HepG2 (cell line): ENCODE results near the gene GSTP1. TPM values are rescaled to one million over a fixed set of nuclear protein-coding genes. Genes with fewer than 3 reads are reported as not detected.

Experiments used
- ASH2L ChIP-seq: fragments of 300-600, 200-600 bp; sonication (generic); IDR thresholded peaks from 2 replicates; pipeline ENCODE4 v1.7.0; 2017; ENCODE audit warnings: low read depth, mild to moderate bottlenecking, moderate library complexity, mixed read lengths, low read length; ENCODE audit not compliant: insufficient read length
- CREM ChIP-seq, 2 experiments: sonication (generic) in 1 of 2; formaldehyde crosslinking in 1 of 2; IDR thresholded peaks; 2 replicates each; pipeline versions ENCODE4 v1.4.0 to v1.6.1; 2016 to 2020; ENCODE audit warnings: antibody characterized with exemption in 1 of 2, mild to moderate bottlenecking in 1 of 2, missing genetic modification reagents in 1 of 2
- FOXO1 ChIP-seq: sonication (generic); formaldehyde crosslinking; IDR thresholded peaks from 2 replicates; pipeline ENCODE4 v1.4.0; 2020; ENCODE audit warnings: missing genetic modification reagents
- GFI1 ChIP-seq: sonication (generic); formaldehyde crosslinking; IDR thresholded peaks from 2 replicates; pipeline ENCODE4 v1.5.0; 2020; ENCODE audit warnings: missing genetic modification reagents, mild to moderate bottlenecking, borderline replicate concordance
- HDAC1 ChIP-seq: sonication (generic); formaldehyde crosslinking; IDR thresholded peaks from 2 replicates; pipeline ENCODE4 v1.5.1; 2020; ENCODE audit warnings: mild to moderate bottlenecking, missing genetic modification reagents
- NFIB ChIP-seq: sonication (generic); formaldehyde crosslinking; IDR thresholded peaks from 2 replicates; pipeline ENCODE4 v1.9.0; 2021; ENCODE audit warnings: missing genetic modification reagents, mild to moderate bottlenecking, borderline replicate concordance
- RELA ChIP-seq: sonication (generic); formaldehyde crosslinking; IDR thresholded peaks from 2 replicates; pipeline ENCODE4 v1.4.0; 2020; ENCODE audit warnings: missing genetic modification reagents
- SATB2 ChIP-seq: sonication (generic); formaldehyde crosslinking; IDR thresholded peaks from 2 replicates; pipeline ENCODE4 v1.5.0; 2020; ENCODE audit warnings: missing genetic modification reagents
- SIX1 ChIP-seq: sonication (generic); formaldehyde crosslinking; IDR thresholded peaks from 2 replicates; pipeline ENCODE4 v1.4.0; 2020; ENCODE audit warnings: missing genetic modification reagents, borderline replicate concordance
- TCF7L2 ChIP-seq: IDR thresholded peaks from 2 replicates; pipeline ENCODE4 v1.6.1; 2011; ENCODE audit warnings: mild to moderate bottlenecking, low read depth, low read length, moderate library complexity
- YEATS4 ChIP-seq: sonication (generic); formaldehyde crosslinking; IDR thresholded peaks from 2 replicates; pipeline ENCODE4 v1.4.0; 2020; ENCODE audit warnings: missing genetic modification reagents, borderline replicate concordance
- ZNF556 ChIP-seq: sonication (generic); formaldehyde crosslinking; IDR thresholded peaks from 2 replicates; pipeline ENCODE4 v1.4.0; 2020; ENCODE audit warnings: mild to moderate bottlenecking, missing genetic modification reagents, borderline replicate concordance
- ZNF569 ChIP-seq: sonication (generic); formaldehyde crosslinking; IDR thresholded peaks from 2 replicates; pipeline ENCODE4 v1.5.0; 2020; ENCODE audit warnings: mild to moderate bottlenecking, missing genetic modification reagents, moderate library complexity, borderline replicate concordance
- ZNF724P ChIP-seq: sonication (generic); formaldehyde crosslinking; IDR thresholded peaks from 2 replicates; pipeline ENCODE4 v1.8.0; 2022; ENCODE audit warnings: missing genetic modification reagents, borderline replicate concordance
- ZNF746 ChIP-seq: sonication (generic); formaldehyde crosslinking; IDR thresholded peaks from 2 replicates; pipeline ENCODE4 v1.8.0; 2022; ENCODE audit warnings: mild to moderate bottlenecking, missing genetic modification reagents
- ZNF816 ChIP-seq: sonication (generic); formaldehyde crosslinking; IDR thresholded peaks from 2 replicates; pipeline ENCODE4 v1.8.0; 2022; ENCODE audit warnings: missing genetic modification reagents, mild to moderate bottlenecking, borderline replicate concordance
- polyA plus RNA-seq, 8 experiments: library from polyadenylated mRNA; depleted of rRNA in 3 of 8; stranded (reverse) in 7 of 8; unstranded in 1 of 8; fragments of >200 nt; fragmentation: Illumina TruSeq in 4 of 8; extraction: Trizol in 4 of 8; gene quantifications; 2 replicates each; pipeline versions ENCODE4 v1.2.1 to v1.2.3, GENCODE V29; 2011 to 2016; ENCODE audit warnings: low read depth in 4 of 8, missing spikeins in 1 of 8, mixed read lengths in 1 of 8; ENCODE audit not compliant: insufficient read depth in 1 of 8
- total RNA-seq, 5 experiments: library from RNA; depleted of rRNA; stranded (reverse); fragments of >200 nt; fragmentation: Illumina TruSeq; extraction: Trizol; gene quantifications; 2 replicates each; pipeline ENCODE4 v1.2.3, GENCODE V29; 2016; ENCODE audit warnings: low read depth in 1 of 5
- TF ChIP-seq, protein P1 (sequence below): sonication (generic); formaldehyde crosslinking; IDR thresholded peaks from 2 replicates; pipeline ENCODE4 v1.4.0; 2020; ENCODE audit warnings: mild to moderate bottlenecking, missing genetic modification reagents
- TF ChIP-seq, protein P2 (sequence below): IDR thresholded peaks from 2 replicates; pipeline ENCODE4 v1.6.1; 2016; ENCODE audit warnings: missing genetic modification reagents, missing compliant biosample characterization
- TF ChIP-seq, protein P3 (sequence below): sonication (generic); formaldehyde crosslinking; IDR thresholded peaks from 2 replicates; pipeline ENCODE4 v1.4.0; 2020; ENCODE audit warnings: missing genetic modification reagents
- TF ChIP-seq, protein P4 (sequence below): sonication (generic); formaldehyde crosslinking; IDR thresholded peaks from 2 replicates; pipeline ENCODE4 v1.4.0; 2020; ENCODE audit warnings: missing genetic modification reagents

GSTP1 gene
- total and polyA plus RNA-seq, 2 of the 13 experiments (the other 11 are each of a cell fraction or from before 2014, with no cell fraction given): not detected

DNA sequence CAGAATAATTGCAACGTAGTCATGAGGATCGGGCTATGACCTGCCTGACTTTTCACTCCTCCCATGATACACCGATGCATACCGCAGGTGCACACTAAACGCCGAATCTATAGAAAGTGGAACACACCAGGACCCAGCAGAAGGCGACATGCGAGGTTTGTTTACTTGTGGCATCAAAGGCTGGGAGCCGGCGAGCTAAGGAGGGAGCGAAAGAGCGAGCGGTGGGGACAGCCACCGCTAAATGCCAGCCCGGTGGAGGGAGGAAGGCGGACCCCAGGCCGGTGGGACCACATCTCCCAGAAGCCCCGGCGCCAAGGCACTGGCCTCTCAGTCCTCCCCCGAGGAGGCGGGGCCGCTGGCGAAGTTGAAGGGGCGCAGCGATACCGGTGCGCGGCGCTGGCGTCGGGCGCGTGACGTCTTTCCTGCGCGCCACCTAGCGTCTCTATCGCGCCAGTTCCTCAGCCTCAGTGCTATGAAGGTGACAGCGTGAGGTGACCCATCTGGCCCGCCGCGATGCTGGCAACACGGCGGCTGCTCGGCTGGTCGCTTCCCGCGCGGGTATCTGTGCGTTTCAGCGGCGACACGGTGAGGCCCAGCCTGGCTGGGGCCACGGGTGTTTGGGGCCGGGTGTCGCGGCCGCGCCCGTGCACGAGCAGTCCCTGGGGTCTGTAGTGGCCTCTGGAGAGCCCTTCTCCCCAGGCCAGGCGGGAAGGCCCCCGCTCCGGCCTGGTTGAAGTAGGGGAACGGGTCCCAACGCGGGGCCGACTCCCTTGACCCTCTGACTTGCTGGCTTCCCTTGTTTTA lies 23.1 kb downstream of the GSTP1 start, which contains the start of gene NDUFV1 (continued):
- TF ChIP-seq, protein P1, sequence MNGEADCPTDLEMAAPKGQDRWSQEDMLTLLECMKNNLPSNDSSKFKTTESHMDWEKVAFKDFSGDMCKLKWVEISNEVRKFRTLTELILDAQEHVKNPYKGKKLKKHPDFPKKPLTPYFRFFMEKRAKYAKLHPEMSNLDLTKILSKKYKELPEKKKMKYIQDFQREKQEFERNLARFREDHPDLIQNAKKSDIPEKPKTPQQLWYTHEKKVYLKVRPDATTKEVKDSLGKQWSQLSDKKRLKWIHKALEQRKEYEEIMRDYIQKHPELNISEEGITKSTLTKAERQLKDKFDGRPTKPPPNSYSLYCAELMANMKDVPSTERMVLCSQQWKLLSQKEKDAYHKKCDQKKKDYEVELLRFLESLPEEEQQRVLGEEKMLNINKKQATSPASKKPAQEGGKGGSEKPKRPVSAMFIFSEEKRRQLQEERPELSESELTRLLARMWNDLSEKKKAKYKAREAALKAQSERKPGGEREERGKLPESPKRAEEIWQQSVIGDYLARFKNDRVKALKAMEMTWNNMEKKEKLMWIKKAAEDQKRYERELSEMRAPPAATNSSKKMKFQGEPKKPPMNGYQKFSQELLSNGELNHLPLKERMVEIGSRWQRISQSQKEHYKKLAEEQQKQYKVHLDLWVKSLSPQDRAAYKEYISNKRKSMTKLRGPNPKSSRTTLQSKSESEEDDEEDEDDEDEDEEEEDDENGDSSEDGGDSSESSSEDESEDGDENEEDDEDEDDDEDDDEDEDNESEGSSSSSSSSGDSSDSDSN (CRISPR knock-in tag): peak; percentile 69
- TF ChIP-seq, protein P2, sequence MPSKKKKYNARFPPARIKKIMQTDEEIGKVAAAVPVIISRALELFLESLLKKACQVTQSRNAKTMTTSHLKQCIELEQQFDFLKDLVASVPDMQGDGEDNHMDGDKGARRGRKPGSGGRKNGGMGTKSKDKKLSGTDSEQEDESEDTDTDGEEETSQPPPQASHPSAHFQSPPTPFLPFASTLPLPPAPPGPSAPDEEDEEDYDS (CRISPR knock-in tag): peak; percentile 79
- TF ChIP-seq ZNF724P (CRISPR knock-in tag) (no peak), ZNF746 (0 out of 2 replicates have a peak, but pooled peaks have one; percentile 60), HDAC1 (CRISPR knock-in tag) (peak; percentile 92), GFI1 (CRISPR knock-in tag) (no peak; the same call in 1 of the 2 replicates), FOXO1 (0 out of 2 replicates have a peak, but pooled peaks have one; percentile 34), ASH2L (peak; percentile 32), NFIB (no peak), TCF7L2 (no peak), CREM (IDR thresholded peaks at IDR 0.05) (peak; percentile 96), CREM (CRISPR knock-in tag; IDR thresholded peaks at IDR 0.05) (peak; percentile 88), YEATS4 (CRISPR knock-in tag) (no peak; the same call in 1 of the 2 replicates), SATB2 (no peak), SIX1 (CRISPR knock-in tag) (no peak), ZNF569 (no peak), RELA (CRISPR knock-in tag) (peak; percentile 70; the same call in 1 of the 2 replicates), ZNF816 (CRISPR knock-in tag) (no peak), ZNF556 (CRISPR knock-in tag) (peak; percentile 61; the same call in 1 of the 2 replicates)
- TF ChIP-seq, protein P3, sequence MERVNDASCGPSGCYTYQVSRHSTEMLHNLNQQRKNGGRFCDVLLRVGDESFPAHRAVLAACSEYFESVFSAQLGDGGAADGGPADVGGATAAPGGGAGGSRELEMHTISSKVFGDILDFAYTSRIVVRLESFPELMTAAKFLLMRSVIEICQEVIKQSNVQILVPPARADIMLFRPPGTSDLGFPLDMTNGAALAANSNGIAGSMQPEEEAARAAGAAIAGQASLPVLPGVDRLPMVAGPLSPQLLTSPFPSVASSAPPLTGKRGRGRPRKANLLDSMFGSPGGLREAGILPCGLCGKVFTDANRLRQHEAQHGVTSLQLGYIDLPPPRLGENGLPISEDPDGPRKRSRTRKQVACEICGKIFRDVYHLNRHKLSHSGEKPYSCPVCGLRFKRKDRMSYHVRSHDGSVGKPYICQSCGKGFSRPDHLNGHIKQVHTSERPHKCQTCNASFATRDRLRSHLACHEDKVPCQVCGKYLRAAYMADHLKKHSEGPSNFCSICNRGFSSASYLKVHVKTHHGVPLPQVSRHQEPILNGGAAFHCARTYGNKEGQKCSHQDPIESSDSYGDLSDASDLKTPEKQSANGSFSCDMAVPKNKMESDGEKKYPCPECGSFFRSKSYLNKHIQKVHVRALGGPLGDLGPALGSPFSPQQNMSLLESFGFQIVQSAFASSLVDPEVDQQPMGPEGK (CRISPR knock-in tag): peak; percentile 48
- TF ChIP-seq, protein P4, sequence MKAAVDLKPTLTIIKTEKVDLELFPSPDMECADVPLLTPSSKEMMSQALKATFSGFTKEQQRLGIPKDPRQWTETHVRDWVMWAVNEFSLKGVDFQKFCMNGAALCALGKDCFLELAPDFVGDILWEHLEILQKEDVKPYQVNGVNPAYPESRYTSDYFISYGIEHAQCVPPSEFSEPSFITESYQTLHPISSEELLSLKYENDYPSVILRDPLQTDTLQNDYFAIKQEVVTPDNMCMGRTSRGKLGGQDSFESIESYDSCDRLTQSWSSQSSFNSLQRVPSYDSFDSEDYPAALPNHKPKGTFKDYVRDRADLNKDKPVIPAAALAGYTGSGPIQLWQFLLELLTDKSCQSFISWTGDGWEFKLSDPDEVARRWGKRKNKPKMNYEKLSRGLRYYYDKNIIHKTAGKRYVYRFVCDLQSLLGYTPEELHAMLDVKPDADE (CRISPR knock-in tag): no peak
